ENCODE data around the gene PEA15. TPM values are rescaled to one million over a fixed set of nuclear protein-coding genes. Genes with fewer than 3 reads are reported as not detected.

The PEA15 gene, protein sequence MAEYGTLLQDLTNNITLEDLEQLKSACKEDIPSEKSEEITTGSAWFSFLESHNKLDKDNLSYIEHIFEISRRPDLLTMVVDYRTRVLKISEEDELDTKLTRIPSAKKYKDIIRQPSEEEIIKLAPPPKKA
- 146 TPM for total RNA-seq

GRCh38 chr1:160205242-160206035, at the start of gene PEA15:
PEA15 (plus strand) TSS chr1:160205384; CDS start chr1:160211545, 6,161 bp downstream.

DNA sequence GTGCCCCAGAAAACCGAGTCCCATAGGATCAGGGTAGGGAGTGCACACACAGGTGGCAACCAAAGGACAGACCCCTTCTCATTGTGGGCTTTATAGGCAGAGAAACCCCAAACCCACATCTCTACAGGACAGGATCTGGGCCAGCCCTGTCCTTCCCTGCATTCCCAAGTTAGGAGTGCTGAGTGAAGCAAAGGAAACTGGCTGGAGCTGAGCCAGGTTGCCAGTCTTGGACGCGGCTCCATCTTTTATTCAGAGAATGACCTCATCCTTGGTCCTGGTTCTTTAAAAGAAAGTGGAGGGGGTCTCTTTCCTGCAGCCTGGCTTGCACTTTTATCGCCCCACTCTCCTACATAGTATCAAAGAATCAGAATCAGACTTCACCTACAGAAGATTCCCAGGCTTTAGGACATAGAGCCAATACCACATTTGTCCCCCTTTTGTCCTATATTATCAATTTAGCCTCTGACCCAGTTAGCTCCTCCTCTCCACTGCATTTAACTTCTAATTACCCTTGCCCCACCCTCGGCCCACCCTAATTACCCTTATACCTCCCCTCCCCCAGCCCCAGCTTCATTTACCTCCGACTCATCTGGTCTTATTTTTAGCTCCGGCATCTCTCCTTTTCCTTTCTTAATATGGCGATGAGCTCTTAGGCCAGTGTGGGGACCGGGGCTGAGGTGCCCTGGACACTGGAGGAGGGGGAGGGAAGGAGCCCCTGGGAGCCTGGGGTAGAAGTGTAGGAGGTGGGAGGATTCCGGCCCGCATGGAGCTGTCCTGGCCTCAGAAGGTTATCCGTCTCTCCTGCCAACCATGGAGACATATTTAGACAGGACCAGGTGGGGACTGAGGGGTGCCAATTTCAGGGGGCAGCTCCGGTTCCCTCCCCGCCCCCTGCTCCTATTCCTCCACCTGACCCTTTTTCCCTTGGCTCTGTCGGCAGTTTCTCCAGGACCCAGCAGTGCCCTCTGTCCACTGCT, 15.2 kb upstream of the PEA15 start, which contains the start of gene CASQ1:
TSS of gene CASQ1 (plus strand) at position 927 of the 977 bp plus-strand sequence. CDS start 177 bp downstream, outside the sequence.

GRCh38 chr1:160261893-160262794, 57.0 kb downstream of the PEA15 start, which contains the start of gene DCAF8:
DCAF8 (minus strand) TSS chr1:160262549; CDS start chr1:160244008, 18,541 bp downstream.

Other genes starting within 250 kb of the PEA15 start
- 9.7 TPM for gene PIGM, start 173.4 kb upstream of the PEA15 start, total RNA-seq
- 3.4 TPM for gene KCNJ10, start 135.2 kb upstream of the PEA15 start, total RNA-seq
- 14.7 TPM for gene KCNJ9, start 123.8 kb upstream of the PEA15 start, total RNA-seq
- gene IGSF8, start 106.8 kb upstream of the PEA15 start, total RNA-seq, result 54.8 TPM
- 61.7 TPM for gene ATP1A2, start 89.6 kb upstream of the PEA15 start, total RNA-seq
- gene ATP1A4, start 53.8 kb upstream of the PEA15 start, total RNA-seq, result 0.31 TPM
- gene CASQ1, start 14.8 kb upstream of the PEA15 start, total RNA-seq, result 1.9 TPM
- gene DCAF8, start 57.2 kb downstream of the PEA15 start, total RNA-seq, result 153 TPM
- 36.3 TPM for gene PEX19, start 79.7 kb downstream of the PEA15 start, total RNA-seq
- 182 TPM for gene COPA, start 137.9 kb downstream of the PEA15 start, total RNA-seq
- gene NCSTN, start 138.0 kb downstream of the PEA15 start, total RNA-seq, result 47.9 TPM
- 2.2 TPM for gene NHLH1, start 161.7 kb downstream of the PEA15 start, total RNA-seq
- 27.5 TPM for gene VANGL2, start 195.2 kb downstream of the PEA15 start, total RNA-seq

Data from parietal lobe (tissue), 1 donor.